ENCODE data around the gene SEPTIN12.

GRCh38 chr16:4792951-4793513 lies 4.9 kb upstream of the SEPTIN12 start:
- TF ChIP-seq FOXP2 (optimal IDR thresholded peaks at IDR 0.05; ENCODE audit: borderline replicate concordance, extremely low read depth, extremely low read length, insufficient read depth) (no peak), REST (IDR thresholded peaks at IDR 0.05; ENCODE audit: insufficient read depth in 1 of 2, low read depth in 2 of 2, low read length in 2 of 2) (no peak), SIN3A (IDR thresholded peaks at IDR 0.05; ENCODE audit: borderline replicate concordance, insufficient read depth, low read length) (no peak)
